Type B pancreatic cell (in vitro differentiated cells): ENCODE results near the gene TUSC1. TPM values are rescaled to one million over a fixed set of nuclear protein-coding genes. Genes with fewer than 3 reads are reported as not detected.

Experiments
- DNase-seq: peaks from one replicate; pipeline ENCODE4 v3.0.0; 2021; ENCODE audit warnings: mixed read lengths; ENCODE audit not compliant: unreplicated experiment; ENCODE audit errors: extremely low spot score
- H3K27ac Mint-ChIP-seq: 2 replicates; pipeline ENCODE4 v1.8.0; 2021; ENCODE audit warnings: mild to moderate bottlenecking, mixed read lengths
- H3K27me3 Mint-ChIP-seq: 2 replicates; pipeline ENCODE4 v1.8.0; 2021; ENCODE audit warnings: mixed read lengths
- H3K36me3 Mint-ChIP-seq: 2 replicates; pipeline ENCODE4 v1.8.0; 2021; ENCODE audit warnings: mixed read lengths
- H3K4me1 Mint-ChIP-seq: one replicate; pipeline ENCODE4 v1.8.0; 2021; ENCODE audit warnings: mixed read lengths; ENCODE audit not compliant: unreplicated experiment
- H3K4me3 Mint-ChIP-seq: 2 replicates; pipeline ENCODE4 v1.8.0; 2021; ENCODE audit warnings: mild to moderate bottlenecking, mixed read lengths
- H3K9me3 Mint-ChIP-seq: 2 replicates; pipeline ENCODE4 v1.8.0; 2021; ENCODE audit warnings: mixed read lengths
- long read RNA-seq: library from polyadenylated mRNA; unstranded; transcript quantifications from one replicate; pipeline ENCODE4 v2.0.0, GENCODE V29; 2020
- total RNA-seq: library from RNA; stranded (reverse); gene quantifications from 2 replicates; pipeline ENCODE4 v1.2.1, GENCODE V29; 2021; ENCODE audit warnings: low replicate concordance
- TF ChIP-seq, protein P1 (sequence below): fragments of 200-600 bp; sonication (generic); conservative IDR thresholded peaks from 2 replicates; pipeline ENCODE4 v1.5.0; 2021; ENCODE audit warnings: antibody characterized with exemption, mild to moderate bottlenecking

The TUSC1 gene
- total RNA-seq, result 3.4 TPM in 1 of 2 replicates, not detected in the other
- long read RNA-seq, result 0 reads

DNA sequence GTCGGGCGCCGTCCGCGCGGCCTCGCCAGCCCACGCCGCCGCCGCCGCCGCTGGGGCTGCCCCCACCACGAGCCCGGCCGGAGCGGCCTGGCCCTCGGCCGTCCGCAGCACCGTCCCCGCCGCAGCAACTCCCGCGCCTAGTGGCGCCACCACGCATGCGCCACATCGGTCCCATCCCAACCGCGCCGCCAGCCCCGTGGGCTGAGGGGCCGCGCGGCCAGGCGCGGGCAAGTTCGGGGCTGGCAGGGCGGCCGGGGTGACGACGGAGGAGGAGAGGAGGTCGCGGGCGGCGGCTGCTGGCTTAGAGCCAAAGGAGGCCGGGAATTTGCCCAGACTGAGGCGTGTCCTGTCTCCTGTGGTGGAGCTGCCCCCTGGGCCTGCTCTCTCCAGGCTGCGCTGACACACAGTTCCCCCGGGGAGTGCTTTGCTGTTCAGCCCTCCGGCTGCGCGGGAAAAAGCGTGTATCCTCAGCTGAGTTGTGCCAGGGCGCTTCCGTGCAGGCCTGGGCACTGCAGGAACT lies at the start of gene TUSC1:
TSS of gene TUSC1 (minus strand) at position 298 of the 520 bp plus-strand sequence. CDS start at position 166, 132 bp downstream.
- Mint-ChIP-seq H3K4me1 (no peaks in the 10 kb centered on the region), H3K36me3 (no peaks in the 10 kb centered on the region), H3K9me3 (peaks cover 4% of the 10 kb centered on the region), H3K4me3 (peak within 1 kb of the TSS; percentile 58), H3K27ac (no peak within 1 kb of the TSS), H3K27me3 (no peaks in the 10 kb centered on the region)
- TF ChIP-seq, protein P1, sequence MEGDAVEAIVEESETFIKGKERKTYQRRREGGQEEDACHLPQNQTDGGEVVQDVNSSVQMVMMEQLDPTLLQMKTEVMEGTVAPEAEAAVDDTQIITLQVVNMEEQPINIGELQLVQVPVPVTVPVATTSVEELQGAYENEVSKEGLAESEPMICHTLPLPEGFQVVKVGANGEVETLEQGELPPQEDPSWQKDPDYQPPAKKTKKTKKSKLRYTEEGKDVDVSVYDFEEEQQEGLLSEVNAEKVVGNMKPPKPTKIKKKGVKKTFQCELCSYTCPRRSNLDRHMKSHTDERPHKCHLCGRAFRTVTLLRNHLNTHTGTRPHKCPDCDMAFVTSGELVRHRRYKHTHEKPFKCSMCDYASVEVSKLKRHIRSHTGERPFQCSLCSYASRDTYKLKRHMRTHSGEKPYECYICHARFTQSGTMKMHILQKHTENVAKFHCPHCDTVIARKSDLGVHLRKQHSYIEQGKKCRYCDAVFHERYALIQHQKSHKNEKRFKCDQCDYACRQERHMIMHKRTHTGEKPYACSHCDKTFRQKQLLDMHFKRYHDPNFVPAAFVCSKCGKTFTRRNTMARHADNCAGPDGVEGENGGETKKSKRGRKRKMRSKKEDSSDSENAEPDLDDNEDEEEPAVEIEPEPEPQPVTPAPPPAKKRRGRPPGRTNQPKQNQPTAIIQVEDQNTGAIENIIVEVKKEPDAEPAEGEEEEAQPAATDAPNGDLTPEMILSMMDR, result no peak
- DNase-seq, result no peak

- Mint-ChIP-seq H3K36me3 (no peaks in the 10 kb centered on the region), H3K4me1 (no peaks in the 10 kb centered on the region), H3K9me3 (peaks cover 6% of the 10 kb centered on the region), H3K4me3 (no peak overlapping the region), H3K27me3 (no peaks in the 10 kb centered on the region), H3K27ac (no peak overlapping the region)
- no peak for DNase-seq
- TF ChIP-seq, protein P1, result no peak
Measured at GRCh38 chr9:25726871-25727410, 48.7 kb upstream of the TUSC1 start.

DNA sequence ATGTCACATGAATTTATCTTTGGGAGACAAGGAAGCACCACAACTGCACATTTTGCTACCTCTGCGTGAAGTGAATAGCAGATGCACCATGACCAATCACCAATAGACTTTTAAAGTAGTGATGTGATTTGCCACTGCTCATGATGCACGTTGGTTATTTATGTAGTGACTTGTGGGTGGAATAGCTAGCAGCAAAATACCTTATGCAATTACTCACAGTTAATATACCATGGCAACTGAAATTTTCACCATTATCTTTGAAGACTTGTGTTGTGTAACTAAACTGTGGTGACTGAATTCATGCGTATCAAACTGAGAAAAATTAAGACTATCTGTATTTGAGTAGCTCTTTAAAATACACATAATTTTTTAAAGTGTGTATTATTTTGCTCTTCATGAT lies 46.2 kb upstream of the TUSC1 start:
- no peak overlapping the region for H3K4me3 Mint-ChIP-seq
- H3K27ac Mint-ChIP-seq, result no peak overlapping the region
- no peak for DNase-seq
- H3K27me3 Mint-ChIP-seq, result no peaks in the 10 kb centered on the region
- TF ChIP-seq, protein P1, result no peak
- H3K4me1 Mint-ChIP-seq, result no peaks in the 10 kb centered on the region
- H3K9me3 Mint-ChIP-seq, result no peaks in the 10 kb centered on the region
- no peaks in the 10 kb centered on the region for H3K36me3 Mint-ChIP-seq

- TF ChIP-seq, protein P1, result peak; percentile 71
- Mint-ChIP-seq H3K9me3 (no peaks in the 10 kb centered on the region), H3K27me3 (no peaks in the 10 kb centered on the region), H3K4me3 (no peak overlapping the region), H3K36me3 (no peaks in the 10 kb centered on the region), H3K4me1 (no peaks in the 10 kb centered on the region), H3K27ac (no peak overlapping the region)
- no peak for DNase-seq
Measured at GRCh38 chr9:25716220-25716872, 38.1 kb upstream of the TUSC1 start.

- Mint-ChIP-seq H3K9me3 (no peaks in the 10 kb centered on the region), H3K4me3 (no peak overlapping the region), H3K4me1 (no peaks in the 10 kb centered on the region), H3K27ac (no peak overlapping the region), H3K27me3 (no peaks in the 10 kb centered on the region), H3K36me3 (no peaks in the 10 kb centered on the region)
- TF ChIP-seq, protein P1, result no peak
- no peak for DNase-seq
Measured at GRCh38 chr9:25709941-25710340, 31.7 kb upstream of the TUSC1 start.
